ENCODE data around the gene ZSWIM9.
"Not testable (repeated sequence)": the region's sequence is repeated elsewhere in the genome, so short reads cannot be mapped to it uniquely, and the experiment has no call there.

Gene ZSWIM9

GRCh38 chr19:48221628-48222027, 51.1 kb downstream of the ZSWIM9 start:
- DNase-seq, result no peak

GRCh38 chr19:48230555-48231129, 60.2 kb downstream of the ZSWIM9 start:
- no peak for DNase-seq

- DNase-seq, result no peak
Measured at GRCh38 chr19:48237057-48237456, 66.6 kb downstream of the ZSWIM9 start.

- no peak for DNase-seq
Measured at GRCh38 chr19:48239120-48239519, 68.6 kb downstream of the ZSWIM9 start.

- no peak for DNase-seq
Measured at GRCh38 chr19:48239582-48240141, 69.2 kb downstream of the ZSWIM9 start.

GRCh38 chr19:48241771-48242170, 71.3 kb downstream of the ZSWIM9 start:
- not testable (repeated sequence) for DNase-seq

- DNase-seq, result no peak
Measured at GRCh38 chr19:48244281-48244680, 73.8 kb downstream of the ZSWIM9 start.

- no peak for DNase-seq
Measured at GRCh38 chr19:48246101-48246500, 75.6 kb downstream of the ZSWIM9 start.

GRCh38 chr19:48247212-48247611, 76.7 kb downstream of the ZSWIM9 start:
- DNase-seq, result no peak
